Upper lobe of left lung (tissue), 4 donors: ENCODE results near the gene SNRPD2.

ENCODE experiments used
- CTCF ChIP-seq, 6 experiments: fragments of 450-650 bp in 4 of 6; fragments of 200-600 bp in 2 of 6; sonication (generic) in 2 of 6; IDR thresholded peaks; one replicate each; pipeline ENCODE4 v1.5.1; 2016 to 2019; ENCODE audit warnings: antibody characterized with exemption in 6 of 6
- POLR2A ChIP-seq, 4 donors: fragments of 450-650 bp; IDR thresholded peaks; one replicate each; pipeline ENCODE4 v1.5.1; 2016 to 2017; ENCODE audit warnings: antibody characterized with exemption in 4 of 4, mild to moderate bottlenecking in 2 of 4
- POLR2AphosphoS5 ChIP-seq, 2 donors: sonication (generic); formaldehyde crosslinking; IDR thresholded peaks; one replicate each; pipeline ENCODE4 v1.5.1; 2017; ENCODE audit warnings: antibody characterized with exemption in 2 of 2

DNA sequence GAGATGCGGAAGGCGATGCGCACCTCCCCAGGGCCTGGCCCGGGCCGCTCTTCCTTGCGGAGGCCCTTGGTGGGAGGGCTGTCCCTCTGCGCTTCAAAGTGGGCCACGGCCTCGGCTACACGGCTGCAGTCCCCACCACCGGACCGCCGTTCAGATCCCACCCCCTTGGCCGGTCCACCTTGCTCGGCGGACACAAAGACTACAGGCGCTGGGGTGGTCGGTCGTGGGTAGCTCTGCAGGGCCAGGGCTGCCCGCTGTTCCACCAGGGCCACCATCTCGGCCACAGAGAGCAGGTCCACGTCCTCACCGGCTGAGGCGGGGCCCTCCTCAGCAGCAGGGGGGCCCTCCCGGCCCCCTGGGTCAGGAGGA is 20.9 kb upstream of the SNRPD2 start:
- no peak for TF ChIP-seq CTCF (IDR thresholded peaks at IDR 0.05)
- TF ChIP-seq POLR2A (IDR thresholded peaks at IDR 0.05): no peak
- TF ChIP-seq POLR2AphosphoS5 (IDR thresholded peaks at IDR 0.05): no peak
